ENCODE data around the gene SPATA4.
"Not testable (repeated sequence)": the region's sequence is repeated elsewhere in the genome, so short reads cannot be mapped to it uniquely, and the experiment has no call there.

The SPATA4 gene

GRCh38 chr4:176195184-176195978 lies at the start of gene SPATA4:
Gene SPATA4 (minus strand): TSS chr4:176195585. CDS start chr4:176195562, 23 bp downstream.
- peak; percentile 93 for DNase-seq

GRCh38 chr4:176242764-176243347 lies 47.5 kb upstream of the SPATA4 start:
- no peak for DNase-seq

- no peak for DNase-seq
These were observed 46.3 kb upstream of the SPATA4 start for GRCh38 chr4:176241703-176242102.

GRCh38 chr4:176238826-176239225 lies 43.4 kb upstream of the SPATA4 start:
- DNase-seq: no peak

- no peak for DNase-seq
These were observed 42.8 kb upstream of the SPATA4 start for GRCh38 chr4:176238157-176238610.

- DNase-seq: no peak
These were observed 41.6 kb upstream of the SPATA4 start for GRCh38 chr4:176236946-176237345.

GRCh38 chr4:176230836-176231235 lies 35.5 kb upstream of the SPATA4 start:
- DNase-seq: no peak

GRCh38 chr4:176229645-176230044 lies 34.3 kb upstream of the SPATA4 start:
- no peak for DNase-seq

GRCh38 chr4:176226736-176227135 lies 31.4 kb upstream of the SPATA4 start:
- no peak for DNase-seq

- DNase-seq: no peak
These were observed 28.2 kb upstream of the SPATA4 start for GRCh38 chr4:176223561-176223960.

- DNase-seq: no peak
These were observed 26.8 kb upstream of the SPATA4 start for GRCh38 chr4:176222149-176222548.

- no peak for DNase-seq
These were observed 22.1 kb upstream of the SPATA4 start for GRCh38 chr4:176217510-176217909.

GRCh38 chr4:176212351-176212750 lies 17.0 kb upstream of the SPATA4 start:
- not testable (repeated sequence) for DNase-seq

- no peak for DNase-seq
These were observed 15.4 kb upstream of the SPATA4 start for GRCh38 chr4:176210579-176211296.

- DNase-seq: no peak
These were observed 14.7 kb upstream of the SPATA4 start for GRCh38 chr4:176210101-176210500.

- no peak for DNase-seq
These were observed 14.2 kb upstream of the SPATA4 start for GRCh38 chr4:176209535-176209934.

GRCh38 chr4:176207839-176208238 lies 12.5 kb upstream of the SPATA4 start:
- no peak for DNase-seq

GRCh38 chr4:176205299-176205698 lies 9.9 kb upstream of the SPATA4 start:
- no peak for DNase-seq

GRCh38 chr4:176198316-176198903 lies 3.0 kb upstream of the SPATA4 start:
- DNase-seq: no peak

- DNase-seq: no peak
These were observed 1.4 kb downstream of the SPATA4 start for GRCh38 chr4:176193938-176194337.

- no peak for DNase-seq
These were observed 2.3 kb downstream of the SPATA4 start for GRCh38 chr4:176193126-176193525.

GRCh38 chr4:176191974-176192373 lies 3.4 kb downstream of the SPATA4 start:
- DNase-seq: no peak

Measured in activated gamma-delta T cell treated with Interleukin-2 at 50 U/mL for 16 hours (primary cell).